ENCODE measurements around the gene CCDC43. TPM values are rescaled to one million over a fixed set of nuclear protein-coding genes. Genes with fewer than 3 reads are reported as not detected.
"Not testable (repeated sequence)": the region's sequence is repeated elsewhere in the genome, so short reads cannot be mapped to it uniquely, and the experiment has no call there.

The CCDC43 gene
- total and polyA plus RNA-seq, 2 experiments from 2014 or later, result 27.7 to 33.4 TPM

- H3K27me3 ChIP-seq, result no peaks in the 10 kb centered on the region
- no peak for TF ChIP-seq CTCF (IDR thresholded peaks at IDR 0.05; ENCODE audit: low read depth, low read length)
- no peaks in the 10 kb centered on the region for H3K9me3 ChIP-seq (ENCODE audit: low read depth)
- no peak overlapping the region for H3K27ac ChIP-seq
- DNase-seq (ENCODE audit: low read depth in 1 of 2, low spot score in 1 of 2), result no peak
- no peaks in the 10 kb centered on the region for H3K36me3 ChIP-seq
- H3K4me1 ChIP-seq (ENCODE audit: low read depth), result no peaks in the 10 kb centered on the region
- no peak overlapping the region for H3K4me3 ChIP-seq
Observed at GRCh38 chr17:44722254-44722653, 32.7 kb upstream of the CCDC43 start.

DNA sequence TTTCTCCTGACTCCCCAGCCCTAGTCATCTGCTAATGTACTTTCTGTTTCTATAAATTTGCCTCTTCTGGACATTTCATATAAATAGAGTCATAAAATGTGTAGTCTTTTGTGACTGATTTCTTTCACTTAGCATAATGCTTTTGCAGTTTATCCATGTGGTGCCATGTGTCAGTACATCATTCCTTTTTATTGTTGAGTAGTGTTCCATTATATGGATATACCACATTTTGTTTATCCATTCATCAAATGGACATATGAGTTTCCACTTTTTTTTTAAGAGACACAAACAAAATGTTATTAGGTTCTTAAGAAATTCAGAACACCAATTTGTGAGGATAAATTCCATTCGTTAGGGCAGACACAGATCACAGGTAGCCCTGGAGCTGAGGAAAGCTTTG is 29.9 kb upstream of the CCDC43 start:
- Histone ChIP-seq H3K4me1 (ENCODE audit: low read depth) (no peaks in the 10 kb centered on the region), H3K36me3 (no peaks in the 10 kb centered on the region), H3K9me3 (ENCODE audit: low read depth) (no peaks in the 10 kb centered on the region), H3K27ac (no peak overlapping the region), H3K4me3 (no peak overlapping the region), H3K27me3 (no peaks in the 10 kb centered on the region)
- no peak for TF ChIP-seq CTCF (IDR thresholded peaks at IDR 0.05; ENCODE audit: low read depth, low read length)
- DNase-seq (ENCODE audit: low read depth in 1 of 2, low spot score in 1 of 2), result no peak

- H3K4me3 ChIP-seq, result peak within 1 kb of the TSS; percentile 87
- no peaks in the 10 kb centered on the region for H3K36me3 ChIP-seq
- no peaks in the 10 kb centered on the region for H3K9me3 ChIP-seq (ENCODE audit: low read depth)
- H3K4me1 ChIP-seq (ENCODE audit: low read depth), result peaks cover 3% of the 10 kb centered on the region
- TF ChIP-seq CTCF (IDR thresholded peaks at IDR 0.05; ENCODE audit: low read depth, low read length), result no peak
- peak; percentile 88 to 95 for DNase-seq (ENCODE audit: low read depth in 1 of 2, low spot score in 1 of 2)
- H3K27me3 ChIP-seq, result no peaks in the 10 kb centered on the region
- peak within 1 kb of the TSS; percentile 93 for H3K27ac ChIP-seq
Observed at GRCh38 chr17:44708401-44709263, 19.1 kb upstream of the CCDC43 start, which contains the start of gene DBF4B. DBF4B (plus strand) TSS chr17:44708665; CDS start chr17:44708821, 156 bp downstream.

DNA sequence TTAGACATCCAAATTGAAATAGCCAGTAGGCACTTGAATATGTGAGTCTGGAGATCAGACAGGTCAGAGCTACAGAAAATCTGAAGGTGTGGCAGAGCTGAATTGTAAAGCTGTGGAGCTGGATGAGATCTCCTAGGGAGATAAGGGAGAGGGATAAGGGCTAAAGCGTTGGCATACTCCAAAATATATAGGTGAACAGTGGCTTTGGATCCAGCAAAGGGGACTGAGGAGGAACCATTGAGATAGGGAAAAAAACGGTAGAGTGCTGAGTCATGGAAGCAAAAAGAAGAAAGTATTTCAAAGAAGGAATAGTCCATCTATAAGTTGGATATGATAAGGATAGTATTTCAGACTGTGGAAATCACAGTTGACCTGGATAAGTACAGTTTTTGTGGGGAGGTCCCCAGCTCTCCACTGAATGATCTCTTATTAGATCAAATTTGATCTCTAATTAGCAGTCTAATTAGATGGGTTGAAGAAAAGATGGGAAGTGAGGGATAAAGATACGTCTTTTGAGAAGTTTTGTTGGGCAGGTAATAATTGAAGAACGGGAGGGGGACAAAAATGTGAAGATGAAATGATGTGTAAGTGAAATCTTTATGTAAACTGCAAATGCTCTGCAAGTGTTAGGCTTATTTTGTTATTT is 18.3 kb upstream of the CCDC43 start:
- Histone ChIP-seq H3K4me1 (ENCODE audit: low read depth) (peaks cover 3% of the 10 kb centered on the region), H3K36me3 (no peaks in the 10 kb centered on the region), H3K9me3 (ENCODE audit: low read depth) (no peaks in the 10 kb centered on the region), H3K27ac (peak overlapping the region; percentile 93), H3K27me3 (no peaks in the 10 kb centered on the region), H3K4me3 (peak overlapping the region; percentile 87)
- TF ChIP-seq CTCF (IDR thresholded peaks at IDR 0.05; ENCODE audit: low read depth, low read length), result no peak
- DNase-seq (ENCODE audit: low read depth in 1 of 2, low spot score in 1 of 2), result peak in 1 of 2 donors; percentile 16

DNA sequence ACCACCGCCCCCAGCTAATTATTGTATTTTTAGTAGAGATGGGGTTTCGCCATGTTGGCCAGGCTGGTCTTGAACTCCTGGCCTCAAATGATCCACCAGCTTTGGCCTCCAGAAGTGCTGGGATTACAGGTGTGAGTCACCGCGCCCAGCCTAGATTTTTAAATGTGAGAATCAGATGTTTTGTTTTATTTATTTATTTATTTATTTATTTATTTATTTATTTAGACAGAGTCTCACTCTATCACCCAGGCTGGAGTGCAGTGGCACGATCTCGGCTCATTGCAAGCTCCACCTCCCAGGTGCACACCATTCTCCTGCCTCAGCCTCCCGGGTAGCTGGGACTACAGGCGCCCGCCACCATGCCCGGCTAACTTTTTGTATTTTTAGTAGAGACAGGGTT is 10.7 kb upstream of the CCDC43 start:
- H3K4me3 ChIP-seq; DNase-seq (ENCODE audit: low read depth in 1 of 2, low spot score in 1 of 2); H3K4me1 ChIP-seq (ENCODE audit: low read depth); H3K36me3 ChIP-seq; H3K27me3 ChIP-seq; H3K27ac ChIP-seq; H3K9me3 ChIP-seq (ENCODE audit: low read depth): not testable (repeated sequence)

GRCh38 chr17:44693609-44694008 is 4.0 kb upstream of the CCDC43 start:
- no peaks in the 10 kb centered on the region for H3K36me3 ChIP-seq
- no peaks in the 10 kb centered on the region for H3K9me3 ChIP-seq (ENCODE audit: low read depth)
- no peak for TF ChIP-seq CTCF (IDR thresholded peaks at IDR 0.05; ENCODE audit: low read depth, low read length)
- no peak overlapping the region for H3K27ac ChIP-seq
- DNase-seq (ENCODE audit: low read depth in 1 of 2, low spot score in 1 of 2), result no peak
- no peak overlapping the region for H3K4me3 ChIP-seq
- H3K4me1 ChIP-seq (ENCODE audit: low read depth), result peaks cover under 1% of the 10 kb centered on the region
- no peaks in the 10 kb centered on the region for H3K27me3 ChIP-seq
